H1 (cell line): ENCODE measurements around the gene GGT6.

Experiments
- CHD2 ChIP-seq: IDR thresholded peaks from 2 replicates; pipeline ENCODE4 v1.6.1; 2012; ENCODE audit warnings: low read length, improper control_type of control experiment
- FOSL1 ChIP-seq: IDR thresholded peaks from 2 replicates; pipeline ENCODE4 v1.6.1; 2011; ENCODE audit warnings: mild to moderate bottlenecking, low read depth, low read length, moderate library complexity; ENCODE audit not compliant: insufficient read depth
- HDAC2 ChIP-seq, 2 experiments: fragments of 300-600 bp in 1 of 2; sonication (generic) in 1 of 2; IDR thresholded peaks; 2 replicates each; pipeline ENCODE4 v1.6.1; 2011 to 2012; ENCODE audit warnings: low read depth in 2 of 2, low read length in 2 of 2, mild to moderate bottlenecking in 2 of 2, moderate library complexity in 2 of 2, borderline replicate concordance in 1 of 2, inconsistent platforms in 1 of 2
- JUN ChIP-seq: IDR thresholded peaks from 2 replicates; pipeline ENCODE4 v1.6.1; 2011; ENCODE audit warnings: low read depth, mild to moderate bottlenecking, improper control_type of control experiment, low read length
- NANOG ChIP-seq: IDR thresholded peaks from 2 replicates; pipeline ENCODE4 v1.6.1; 2011; ENCODE audit warnings: low read length, low read depth, mild to moderate bottlenecking, inconsistent platforms; ENCODE audit not compliant: insufficient read depth, poor library complexity, severe bottlenecking
- POLR2A ChIP-seq, 2 experiments: IDR thresholded peaks; 1 replicate in 1 of 2; 2 replicates in 1 of 2; pipeline ENCODE4 v1.6.1; 2011; ENCODE audit warnings: low read depth in 2 of 2, low read length in 2 of 2, mild to moderate bottlenecking in 2 of 2; ENCODE audit errors: control extremely low read depth in 1 of 2
- YY1 ChIP-seq: IDR thresholded peaks from 2 replicates; pipeline ENCODE4 v1.6.1; 2011; ENCODE audit warnings: low read depth, mild to moderate bottlenecking, low read length
- TF ChIP-seq, protein P1 (sequence below), 3 experiments: IDR thresholded peaks; 1 replicate in 2 of 3; 2 replicates in 1 of 3; pipeline versions ENCODE4 v1.5.1 to v1.6.1; 2011; ENCODE audit warnings: low read length in 3 of 3, mild to moderate bottlenecking in 3 of 3, inconsistent platforms in 2 of 3, low read depth in 1 of 3, moderate library complexity in 1 of 3; ENCODE audit not compliant: insufficient read depth in 1 of 3; ENCODE audit errors: control extremely low read depth in 1 of 3

DNA sequence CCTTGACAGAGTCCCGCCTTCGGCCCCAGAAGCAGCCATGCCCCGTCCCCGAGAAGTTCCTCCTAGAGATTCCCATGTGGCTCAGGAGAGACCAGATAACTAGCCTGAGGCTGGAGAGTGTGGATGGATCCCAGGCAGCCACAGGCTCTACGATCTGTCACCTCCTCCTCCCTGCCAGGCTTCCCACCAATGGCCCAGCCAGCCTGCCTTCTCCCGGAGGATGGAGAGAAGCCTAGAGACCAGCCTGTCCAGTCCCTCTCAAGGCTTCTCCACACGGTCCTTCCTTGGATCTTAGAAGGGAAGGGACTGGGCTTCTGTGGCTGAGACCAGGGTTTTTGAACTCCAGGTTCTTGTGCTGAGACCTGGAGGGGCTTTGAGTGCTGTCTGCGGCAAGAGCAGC, 22.3 kb upstream of the GGT6 start:
- TF ChIP-seq, protein P1, sequence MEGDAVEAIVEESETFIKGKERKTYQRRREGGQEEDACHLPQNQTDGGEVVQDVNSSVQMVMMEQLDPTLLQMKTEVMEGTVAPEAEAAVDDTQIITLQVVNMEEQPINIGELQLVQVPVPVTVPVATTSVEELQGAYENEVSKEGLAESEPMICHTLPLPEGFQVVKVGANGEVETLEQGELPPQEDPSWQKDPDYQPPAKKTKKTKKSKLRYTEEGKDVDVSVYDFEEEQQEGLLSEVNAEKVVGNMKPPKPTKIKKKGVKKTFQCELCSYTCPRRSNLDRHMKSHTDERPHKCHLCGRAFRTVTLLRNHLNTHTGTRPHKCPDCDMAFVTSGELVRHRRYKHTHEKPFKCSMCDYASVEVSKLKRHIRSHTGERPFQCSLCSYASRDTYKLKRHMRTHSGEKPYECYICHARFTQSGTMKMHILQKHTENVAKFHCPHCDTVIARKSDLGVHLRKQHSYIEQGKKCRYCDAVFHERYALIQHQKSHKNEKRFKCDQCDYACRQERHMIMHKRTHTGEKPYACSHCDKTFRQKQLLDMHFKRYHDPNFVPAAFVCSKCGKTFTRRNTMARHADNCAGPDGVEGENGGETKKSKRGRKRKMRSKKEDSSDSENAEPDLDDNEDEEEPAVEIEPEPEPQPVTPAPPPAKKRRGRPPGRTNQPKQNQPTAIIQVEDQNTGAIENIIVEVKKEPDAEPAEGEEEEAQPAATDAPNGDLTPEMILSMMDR (IDR thresholded peaks at IDR 0.05; ENCODE audit: control extremely low read depth in 1 of 3, insufficient read depth in 1 of 3, low read depth in 1 of 3, low read length in 3 of 3) = no peak
- TF ChIP-seq JUN (no peak), FOSL1 (no peak), POLR2A (IDR thresholded peaks at IDR 0.05; ENCODE audit: control extremely low read depth in 1 of 2, low read depth in 2 of 2, low read length in 2 of 2) (no peak), CHD2 (no peak), HDAC2 (IDR thresholded peaks at IDR 0.05; ENCODE audit: borderline replicate concordance in 1 of 2, low read depth in 2 of 2, low read length in 2 of 2) (no peak), NANOG (no peak), YY1 (no peak)
